NCI-H69 (cell line): Measurements from ENCODE around the gene NCAN.
"Not testable (repeated sequence)": the region's sequence is repeated elsewhere in the genome, so short reads cannot be mapped to it uniquely, and the experiment has no call there.

Experiments
- DNase-seq: peaks from one replicate; lab custom pipeline; 2025; lab: John Stamatoyannopoulos, UW

NCAN gene

DNA sequence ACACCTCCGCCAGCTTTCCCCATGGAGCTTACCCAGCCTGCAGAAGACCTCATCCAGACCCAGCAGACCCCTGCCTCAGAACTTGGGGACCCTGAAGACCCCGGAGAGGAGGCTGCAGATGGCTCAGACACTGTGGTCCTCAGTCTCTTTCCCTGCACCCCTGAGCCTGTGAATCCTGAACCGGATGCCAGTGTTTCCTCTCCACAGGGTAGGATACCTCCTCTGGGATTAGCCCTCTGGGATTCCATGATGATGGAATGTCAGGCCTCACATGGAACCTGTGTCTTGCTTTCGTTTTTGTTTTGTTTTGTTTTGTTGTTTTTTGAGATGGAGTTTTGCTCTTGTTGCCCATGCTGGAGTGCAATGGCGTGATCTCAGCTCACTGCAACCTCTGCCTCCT lies 17.8 kb upstream of the NCAN start:
- no peak for DNase-seq

DNA sequence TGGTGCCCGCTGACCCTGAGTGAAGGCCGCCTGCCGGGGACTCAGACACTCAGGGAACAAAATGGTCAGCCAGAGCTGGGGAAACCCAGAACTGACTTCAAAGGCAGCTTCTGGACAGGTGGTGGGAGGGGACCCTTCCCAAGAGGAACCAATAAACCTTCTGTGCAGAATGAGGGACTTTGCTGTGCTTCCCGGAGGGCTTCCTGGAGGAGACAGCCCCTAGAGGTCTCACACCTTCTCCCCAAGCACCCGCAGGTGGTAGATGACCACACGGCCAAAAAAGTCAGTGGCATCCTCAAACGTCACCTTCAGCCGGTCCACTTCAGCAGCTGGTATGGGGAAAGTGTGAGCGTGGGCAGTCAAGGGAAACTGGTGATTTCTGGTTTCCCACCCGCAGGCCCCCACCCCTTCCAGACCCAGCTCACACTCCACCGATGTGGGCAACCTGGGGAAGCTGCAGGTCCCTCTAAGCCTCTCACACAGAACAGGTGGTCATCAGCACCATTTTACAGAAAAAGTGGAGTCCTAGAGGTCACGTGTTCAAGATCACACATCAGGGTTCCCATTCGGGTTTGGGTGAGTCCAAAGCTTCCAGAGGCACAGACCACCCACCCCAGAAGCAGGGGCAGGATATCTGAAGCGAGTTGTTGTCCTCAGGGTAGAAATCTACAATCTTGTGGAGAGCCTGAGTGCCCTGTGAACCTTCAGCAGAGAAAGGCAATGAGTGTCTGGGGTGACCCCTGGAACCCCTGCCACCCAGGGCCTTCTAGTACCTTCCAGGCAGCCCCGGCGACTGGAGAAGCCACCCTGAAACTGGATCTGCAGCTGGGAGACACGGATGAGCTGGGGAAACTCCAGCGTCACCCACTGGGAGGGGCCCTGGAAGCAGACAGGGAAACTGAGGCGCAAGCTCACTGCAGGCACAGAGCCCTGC lies 9.8 kb upstream of the NCAN start:
- DNase-seq: no peak

DNA sequence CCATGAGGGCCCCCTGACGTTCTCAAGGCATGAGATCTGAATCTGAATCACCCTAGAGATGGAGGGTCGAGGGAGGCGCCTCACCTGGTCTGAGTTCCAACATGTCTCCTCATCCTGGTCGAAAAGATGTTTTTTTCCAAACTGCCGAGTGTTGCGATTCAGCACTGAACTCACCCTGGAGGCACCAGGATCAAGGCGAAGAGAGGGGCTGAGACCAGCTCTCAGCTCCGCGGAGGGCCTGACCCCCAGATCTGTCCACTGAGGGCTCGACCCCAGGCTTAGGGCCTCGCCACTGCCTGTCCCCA lies 9.1 kb upstream of the NCAN start:
- DNase-seq: peak; percentile 54

DNA sequence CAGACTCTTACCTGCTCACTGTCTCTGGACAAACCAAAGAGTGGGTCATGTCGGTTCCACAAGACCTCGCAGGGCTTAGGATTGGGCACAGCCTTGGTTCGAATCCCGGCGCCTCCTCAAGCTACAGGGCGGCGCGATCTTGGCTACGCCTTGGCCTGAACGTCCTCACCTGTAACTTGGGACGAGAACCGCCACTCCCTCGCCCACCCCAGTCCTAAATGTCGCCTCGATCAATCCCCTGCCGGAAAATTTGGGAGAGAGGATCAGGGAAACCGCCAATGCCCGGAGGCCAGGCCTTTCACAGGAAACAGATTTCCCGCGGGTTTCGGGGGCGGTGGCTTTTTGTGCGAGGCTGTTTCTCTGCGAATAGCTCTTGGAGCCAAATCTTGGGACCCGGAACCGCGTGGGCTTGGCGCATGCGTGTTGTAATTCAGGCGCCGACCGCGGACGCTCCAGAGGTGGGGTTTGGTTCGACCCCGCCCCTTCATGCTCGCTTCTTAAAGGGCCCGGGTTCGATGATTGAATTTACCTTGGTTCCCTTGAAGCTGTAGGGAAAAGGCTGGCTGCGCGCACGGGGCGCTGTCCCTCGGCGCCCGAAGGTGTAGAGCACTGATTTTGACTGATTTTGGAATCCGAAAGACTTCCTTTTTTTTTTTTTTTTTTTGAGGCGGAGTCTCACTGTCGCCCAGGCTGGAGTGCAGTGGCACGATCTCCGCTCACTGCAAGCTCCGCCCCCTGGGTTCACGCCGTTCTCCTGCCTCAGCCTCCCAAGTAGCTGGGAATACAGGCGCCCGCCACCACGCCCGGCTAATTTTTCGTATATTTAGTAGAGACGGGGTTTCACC lies 8.5 kb upstream of the NCAN start, which contains the start of gene NR2C2AP:
Gene NR2C2AP (minus strand): TSS at position 403 of the 845 bp plus-strand sequence. CDS start 354 bp downstream, at position 49.
- peak; percentile 97 for DNase-seq

DNA sequence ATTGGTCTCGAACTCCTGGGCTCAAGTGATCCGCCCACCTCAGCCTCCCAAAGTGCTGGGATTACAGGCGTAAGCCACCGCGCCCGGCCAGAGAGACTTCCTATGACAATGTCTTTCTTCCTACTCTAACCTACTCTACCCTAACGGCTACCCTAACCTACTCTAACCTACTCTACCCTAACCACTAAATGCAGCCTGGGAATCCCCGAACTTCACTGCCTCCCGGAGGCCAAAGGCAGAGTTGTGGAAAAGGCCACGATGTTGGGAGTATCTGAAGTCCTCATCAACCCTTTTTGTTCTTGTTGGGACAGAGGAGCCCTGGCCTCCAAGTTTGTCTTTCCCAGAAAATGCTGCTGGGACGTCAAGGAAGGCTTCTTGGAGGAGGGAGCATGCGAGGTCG lies 7.6 kb upstream of the NCAN start:
- DNase-seq: no peak

DNA sequence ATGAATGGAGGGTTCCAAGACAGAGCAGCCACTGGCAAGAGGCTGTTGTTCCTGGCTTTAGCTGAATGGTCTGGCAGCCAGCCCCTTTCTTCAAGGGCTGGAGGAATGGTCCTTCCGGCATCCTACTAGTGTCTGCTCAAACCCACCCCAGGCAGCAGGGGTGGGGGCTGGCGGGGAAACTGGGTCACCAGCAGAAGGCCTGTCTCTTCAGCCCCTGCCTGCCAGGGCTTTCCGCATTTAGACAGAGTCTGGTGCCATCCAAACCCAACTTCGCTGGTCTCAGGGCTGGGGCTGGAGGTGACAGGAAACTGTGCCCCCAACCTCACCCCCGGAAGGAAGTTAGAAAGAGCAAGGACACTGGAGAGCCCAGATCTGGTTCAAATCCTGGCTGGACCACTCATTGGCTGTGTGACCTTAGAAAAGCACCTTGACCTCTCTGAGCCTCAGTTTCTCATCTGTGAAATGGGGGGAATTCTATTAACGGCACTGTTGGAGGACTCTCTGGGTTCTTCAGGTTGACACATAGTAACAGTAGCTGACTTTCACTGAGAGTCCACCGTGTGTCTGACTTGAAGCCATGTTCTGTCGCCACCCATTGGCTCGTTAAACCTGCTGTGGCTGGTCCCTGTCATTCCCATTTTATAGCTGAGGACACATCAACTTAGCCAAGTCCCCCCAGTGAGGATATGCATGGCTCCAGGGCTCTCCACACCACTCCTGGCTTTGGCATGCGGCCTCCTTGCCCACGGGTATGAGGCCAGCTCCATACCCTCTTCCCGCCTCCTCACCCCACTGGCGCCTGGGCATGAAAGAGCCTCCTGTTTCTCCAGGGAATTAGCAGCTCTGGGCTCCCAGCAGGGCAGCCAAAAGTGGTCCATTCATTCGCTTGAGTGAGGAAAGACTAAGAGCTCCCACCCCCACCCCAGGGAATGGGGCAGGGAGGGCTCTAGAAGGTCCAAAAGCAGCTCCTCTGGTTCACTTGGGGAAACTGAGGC lies 6.0 kb upstream of the NCAN start:
- DNase-seq: peak; percentile 37

DNA sequence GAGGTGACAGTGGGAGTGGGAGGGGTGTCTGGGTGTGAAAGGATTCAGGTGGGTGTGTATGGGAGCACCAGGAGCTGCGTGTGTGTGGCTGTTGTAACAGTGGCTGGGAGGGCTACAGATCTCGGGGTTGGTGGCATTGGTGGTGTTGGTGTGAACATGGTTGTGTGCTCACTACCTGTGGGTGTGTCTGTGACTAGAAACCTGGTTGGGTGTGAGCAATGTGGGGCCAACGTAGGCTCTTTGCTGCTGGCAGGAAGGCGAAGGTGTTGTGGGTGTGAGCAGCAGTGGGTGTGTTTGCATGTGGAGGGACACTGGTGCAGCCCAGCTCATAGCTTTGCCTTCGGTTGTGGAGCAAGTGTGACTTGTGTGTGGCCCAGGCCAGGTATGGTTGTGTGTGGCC lies 4.8 kb upstream of the NCAN start:
- DNase-seq: no peak

DNA sequence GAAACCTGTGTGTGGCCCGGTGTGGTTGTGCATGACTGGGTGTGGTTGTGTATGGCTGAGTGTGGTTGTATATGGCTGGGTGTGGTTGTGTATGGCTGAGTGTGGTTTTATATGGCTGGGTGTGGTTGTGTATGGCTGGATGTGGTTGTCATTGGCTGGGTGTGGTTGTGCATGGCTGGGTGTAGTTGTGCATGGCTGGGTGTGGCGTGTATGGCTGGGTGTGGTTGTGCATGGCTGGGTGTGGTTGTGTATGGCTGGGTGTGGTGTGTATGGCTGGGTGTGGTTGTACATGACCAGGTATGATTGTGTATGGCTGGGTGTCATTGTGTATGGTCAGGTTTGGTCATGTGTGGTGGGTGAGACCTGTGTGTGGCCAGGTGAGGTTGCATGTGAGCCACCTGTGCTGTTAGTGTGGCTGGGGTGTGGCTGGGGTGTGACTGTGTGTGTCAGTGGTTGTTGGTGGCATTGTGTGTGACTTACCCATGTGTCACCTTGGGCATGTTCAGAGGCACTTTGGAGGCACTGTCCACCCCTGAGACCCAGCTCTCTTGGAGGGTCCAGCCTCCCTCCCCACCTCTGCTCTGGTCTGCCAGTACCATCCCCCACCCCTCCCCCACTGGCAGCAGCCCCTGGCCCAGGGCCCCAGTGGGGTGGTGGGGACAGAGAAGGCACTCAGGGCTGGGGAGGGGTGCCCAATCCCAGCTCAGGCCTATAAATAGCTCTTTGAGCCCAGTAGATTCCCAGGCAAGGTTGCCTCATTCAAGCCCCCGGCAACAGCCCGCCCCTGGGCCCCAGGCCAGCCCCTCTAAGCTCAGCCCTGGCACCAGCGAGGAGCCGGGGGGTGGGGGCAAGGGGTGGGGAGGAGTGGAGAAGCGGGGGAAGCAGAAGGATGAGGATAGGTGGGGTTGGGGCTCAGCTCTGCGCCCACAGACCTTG lies 3.9 kb upstream of the NCAN start:
- no peak for DNase-seq

DNA sequence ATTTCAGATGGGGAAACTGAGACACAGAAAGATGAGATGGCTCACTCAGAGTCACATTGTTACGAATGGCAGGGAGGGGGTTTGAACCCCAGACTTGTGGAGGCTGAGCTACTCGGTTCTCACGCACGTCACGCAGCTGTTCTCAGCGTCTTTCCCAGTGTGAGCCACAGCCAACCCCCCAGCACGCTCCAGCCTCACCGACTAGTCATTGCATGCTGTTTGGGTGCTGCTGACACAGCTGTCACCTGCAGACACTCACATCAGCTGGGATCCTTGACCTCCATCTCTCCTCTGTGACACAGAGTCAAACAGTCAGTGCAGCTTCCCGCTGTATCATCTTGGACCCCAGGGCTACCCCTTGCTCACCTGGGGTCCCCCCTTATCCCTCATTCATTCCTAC lies 2.4 kb upstream of the NCAN start:
- peak; percentile 52 for DNase-seq

DNA sequence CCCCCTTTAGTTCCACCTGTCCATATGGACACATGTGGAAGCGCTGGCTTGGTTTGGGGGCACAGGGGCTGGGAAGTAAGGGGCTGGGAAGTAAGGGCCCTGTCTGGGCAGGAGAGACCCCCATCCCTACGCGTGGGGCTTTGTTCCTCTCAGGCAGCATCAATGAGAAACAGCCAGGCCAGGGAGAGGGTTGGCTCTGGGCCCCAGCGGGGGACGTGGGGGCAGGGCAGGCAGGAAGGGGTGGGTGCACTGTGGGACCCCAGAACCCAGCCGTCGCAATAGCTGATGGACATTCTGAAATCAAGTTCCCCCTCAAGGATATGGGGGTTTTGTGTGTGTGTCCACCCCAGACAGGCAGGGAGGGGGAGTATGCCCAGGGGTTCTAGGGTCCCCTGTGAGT lies 1.2 kb downstream of the NCAN start:
- DNase-seq: no peak

DNA sequence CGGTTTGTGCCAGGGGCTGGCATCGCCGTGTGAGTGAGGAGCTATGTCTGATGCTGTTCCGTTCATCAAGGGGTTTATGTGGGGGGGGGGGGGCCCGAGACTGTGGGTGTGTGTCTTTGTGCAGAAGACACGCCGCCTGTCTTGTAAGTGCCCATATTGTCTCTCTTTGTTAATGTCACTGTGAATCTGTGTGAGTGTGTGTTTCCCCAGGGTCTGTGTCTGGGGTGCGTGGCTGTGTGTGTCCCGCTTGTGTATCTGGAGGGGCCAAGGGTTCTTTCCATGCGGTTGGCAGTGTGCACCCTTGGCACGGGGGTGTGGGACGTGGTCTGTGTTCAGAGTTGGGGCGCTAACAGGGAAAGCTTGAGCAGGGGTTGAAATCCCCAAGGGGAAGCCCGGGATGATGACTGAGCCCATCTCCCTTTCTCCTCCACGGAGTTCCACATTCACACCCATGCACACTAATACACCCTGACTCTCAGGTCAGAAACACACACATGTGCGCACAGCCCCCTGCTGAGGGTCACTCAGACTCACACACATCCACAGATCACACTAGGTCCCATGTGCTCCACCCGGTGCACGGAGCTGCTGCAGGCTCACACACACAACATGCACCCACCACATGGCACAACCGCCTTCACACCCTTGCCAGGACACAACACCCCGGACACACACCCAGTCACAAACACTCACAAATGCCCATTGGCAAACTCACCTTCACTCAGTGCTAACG lies 1.8 kb downstream of the NCAN start:
- DNase-seq: no peak

DNA sequence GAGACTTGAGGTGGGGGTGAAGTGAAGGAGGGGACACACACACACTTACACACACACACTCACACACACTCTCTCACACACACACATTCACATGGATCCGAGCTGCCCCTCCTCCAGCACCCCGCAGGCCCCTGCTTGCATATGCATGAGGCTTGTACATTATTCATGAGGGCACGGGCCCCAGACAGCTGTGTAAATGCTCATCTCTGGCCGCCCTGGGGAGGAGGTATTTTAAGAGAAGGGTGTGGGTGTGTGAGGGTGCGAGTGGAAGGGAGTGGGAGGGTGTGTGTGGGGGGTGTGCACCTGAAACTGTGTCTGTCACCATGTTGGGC lies 2.4 kb downstream of the NCAN start:
- peak; percentile 79 for DNase-seq

DNA sequence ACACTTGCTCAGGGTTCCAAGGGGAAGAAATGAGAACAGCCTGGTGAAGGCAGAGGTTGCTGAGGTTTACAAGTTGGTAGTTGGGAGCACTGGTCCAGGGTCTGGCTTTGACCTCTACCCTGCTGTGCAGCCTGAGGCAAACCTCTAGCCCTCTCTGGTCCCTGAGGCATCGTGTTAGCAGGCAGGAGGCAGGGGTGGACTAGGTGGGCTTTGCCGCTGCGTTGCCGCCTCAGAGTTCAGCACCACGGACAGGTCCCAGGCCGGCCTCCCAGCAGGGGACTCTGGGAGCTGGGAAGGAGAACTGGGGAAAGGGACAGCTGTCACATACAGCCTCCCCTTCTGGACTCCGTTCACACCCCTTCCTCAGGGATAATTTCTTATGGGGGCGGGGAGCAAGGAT lies 3.1 kb downstream of the NCAN start:
- no peak for DNase-seq

DNA sequence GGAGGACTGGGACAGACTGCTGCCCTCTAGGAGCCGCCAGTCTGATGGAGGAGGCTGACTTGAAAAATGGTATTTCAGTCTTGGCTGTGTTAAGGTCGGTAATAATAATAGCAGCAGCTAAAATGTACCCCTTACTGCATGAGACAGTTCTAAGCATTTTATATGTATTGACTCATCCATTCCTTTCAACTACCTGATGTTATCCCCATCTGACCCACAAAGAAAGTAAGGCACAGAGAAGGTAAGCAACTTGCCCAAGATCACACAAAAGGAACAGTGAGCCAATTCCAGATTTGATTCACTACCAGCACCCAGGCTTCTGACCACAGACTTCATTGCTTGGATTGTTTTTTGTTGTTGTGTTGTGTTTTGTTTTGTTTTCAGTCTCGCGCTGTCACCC lies 4.0 kb downstream of the NCAN start:
- DNase-seq: no peak

DNA sequence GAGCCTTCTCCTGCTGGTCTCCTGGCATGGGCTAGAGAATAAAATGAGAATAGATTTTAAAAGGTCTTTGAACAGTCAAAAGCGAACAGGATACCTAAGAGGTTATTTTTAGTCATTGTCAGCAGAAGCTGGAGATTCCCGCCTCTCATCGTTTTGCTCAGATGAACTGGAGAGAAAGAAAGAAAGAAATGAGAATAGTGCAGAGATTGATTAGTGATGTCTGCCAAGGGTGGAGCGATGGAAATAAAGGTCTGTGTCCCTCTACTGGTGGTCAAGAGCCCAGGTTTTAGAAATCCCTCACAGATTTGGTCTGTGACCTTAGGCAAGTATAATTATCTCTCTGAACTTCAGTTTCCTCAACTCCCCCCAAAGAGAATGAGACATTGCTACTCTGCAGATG lies 5.3 kb downstream of the NCAN start:
- DNase-seq: peak; percentile 41

DNA sequence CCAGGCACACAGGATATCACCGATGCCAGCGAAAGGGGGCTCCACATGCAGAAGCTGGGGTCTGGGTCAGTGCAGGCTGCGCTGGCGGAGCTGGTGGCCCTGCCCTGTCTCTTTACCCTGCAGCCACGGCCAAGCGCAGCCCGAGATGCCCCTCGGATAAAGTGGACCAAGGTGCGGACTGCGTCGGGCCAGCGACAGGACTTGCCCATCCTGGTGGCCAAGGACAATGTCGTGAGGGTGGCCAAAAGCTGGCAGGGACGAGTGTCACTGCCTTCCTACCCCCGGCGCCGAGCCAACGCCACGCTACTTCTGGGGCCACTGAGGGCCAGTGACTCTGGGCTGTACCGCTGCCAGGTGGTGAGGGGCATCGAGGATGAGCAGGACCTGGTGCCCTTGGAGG lies 7.2 kb downstream of the NCAN start:
- no peak for DNase-seq

DNA sequence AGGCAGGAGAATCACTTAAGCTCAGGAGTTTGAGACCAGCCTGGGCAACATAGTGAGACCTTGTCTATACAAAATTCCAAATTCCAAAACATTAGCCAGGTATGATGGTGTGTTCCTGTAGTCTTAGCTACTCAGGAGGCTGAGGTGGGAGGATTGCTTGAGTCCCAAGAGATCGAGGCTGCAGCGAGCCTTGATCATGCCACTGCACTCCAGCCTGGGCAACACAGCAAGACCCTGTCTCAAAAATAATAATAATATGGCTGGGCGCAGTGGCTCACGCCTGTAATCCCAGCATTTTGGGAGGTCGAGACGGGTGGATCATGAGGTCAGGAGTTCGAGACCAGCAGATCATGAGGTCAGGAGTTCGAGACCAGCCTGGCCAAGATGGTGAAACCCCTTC lies 9.2 kb downstream of the NCAN start:
- DNase-seq: not testable (repeated sequence)

DNA sequence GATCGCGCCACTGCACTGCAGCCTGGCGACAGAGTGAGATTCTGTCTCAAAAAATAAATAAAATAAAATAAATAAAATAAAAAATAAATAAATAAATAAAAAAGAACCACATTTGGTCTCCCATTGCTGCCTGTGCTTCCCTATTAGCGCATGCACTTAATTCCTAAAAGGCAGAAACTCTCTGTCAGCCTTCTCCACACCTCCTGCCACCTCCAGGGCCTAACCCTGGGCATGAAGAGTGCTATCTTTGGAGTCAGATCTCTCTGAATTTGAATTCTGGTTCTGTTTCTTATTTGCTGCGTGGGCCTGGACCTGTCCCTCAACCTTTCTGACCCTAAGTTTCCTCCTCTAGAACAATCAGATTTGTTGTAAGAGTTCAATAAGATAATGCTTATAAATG lies 11.3 kb downstream of the NCAN start:
- no peak for DNase-seq

DNA sequence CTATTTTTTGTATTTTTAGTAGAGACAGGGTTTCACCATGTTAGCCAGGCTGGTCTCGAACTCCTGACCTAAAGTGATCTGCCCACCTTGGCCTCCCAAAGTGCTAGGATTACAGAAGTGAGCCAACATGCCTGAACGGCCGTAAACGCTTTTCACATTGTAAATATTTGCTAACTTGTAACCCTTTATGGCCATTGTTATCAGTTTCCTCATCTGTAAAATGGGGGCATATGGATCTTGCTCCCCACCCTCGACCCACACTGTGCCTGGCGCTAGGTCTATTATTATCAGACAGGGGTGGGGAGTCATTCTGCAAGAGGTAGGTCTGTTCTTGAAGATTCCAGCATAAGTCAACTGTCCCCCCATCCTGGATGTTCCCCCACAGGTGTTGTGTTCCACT lies 11.9 kb downstream of the NCAN start:
- no peak for DNase-seq

DNA sequence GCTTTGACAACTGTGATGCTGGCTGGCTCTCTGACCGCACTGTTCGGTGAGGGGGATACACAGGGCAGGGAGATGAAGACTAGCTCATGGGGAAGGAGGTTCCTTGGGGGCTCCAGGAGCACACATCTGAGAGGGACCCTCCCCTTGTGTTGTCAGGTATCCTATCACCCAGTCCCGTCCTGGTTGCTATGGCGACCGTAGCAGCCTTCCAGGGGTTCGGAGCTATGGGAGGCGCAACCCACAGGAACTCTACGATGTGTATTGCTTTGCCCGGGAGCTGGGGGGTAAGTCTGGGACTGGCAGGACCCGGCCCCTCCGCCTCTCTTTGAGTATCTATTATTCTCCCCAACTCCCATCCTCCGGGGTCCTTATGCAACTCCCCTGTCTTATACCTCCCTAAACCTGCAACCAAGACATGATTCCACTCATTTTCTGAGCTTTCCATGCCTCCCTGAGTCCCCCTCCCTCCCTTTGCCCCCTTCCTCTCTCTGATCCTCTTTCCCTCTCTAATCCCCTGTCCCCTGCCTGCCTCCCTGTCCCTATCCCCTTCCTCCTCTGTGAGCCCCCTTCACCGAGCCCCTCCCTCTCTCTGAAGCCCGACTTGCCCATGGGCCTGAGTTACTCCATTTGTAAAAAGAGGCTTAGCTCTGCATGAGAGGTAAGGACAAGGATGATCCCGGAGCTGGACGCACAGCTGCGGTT lies 12.5 kb downstream of the NCAN start:
- DNase-seq: no peak
